Left ventricle myocardium inferior (tissue), 1 donor: Measurements from ENCODE around the gene C2orf76. TPM values are rescaled to one million over a fixed set of nuclear protein-coding genes. Genes with fewer than 3 reads are reported as not detected.

Experiments used
- DNase-seq: peaks from one replicate; pipeline ENCODE4 v3.0.0-alpha.2; 2020
- H3K27ac ChIP-seq: fragments of 200-600 bp; replicated peaks from 2 replicates; pipeline ENCODE4 v1.8.0; 2021
- H3K27me3 ChIP-seq: fragments of 200-600 bp; 2 replicates; pipeline ENCODE4 v1.8.0; 2021; ENCODE audit warnings: low read depth
- H3K36me3 ChIP-seq: fragments of 200-600 bp; 2 replicates; pipeline ENCODE4 v1.8.0; 2021
- H3K4me1 ChIP-seq: fragments of 200-600 bp; 2 replicates; pipeline ENCODE4 v1.8.0; 2021
- H3K4me3 ChIP-seq: fragments of 200-600 bp; 2 replicates; pipeline ENCODE4 v1.8.0; 2021; ENCODE audit warnings: mild to moderate bottlenecking, moderate library complexity
- H3K9me3 ChIP-seq: fragments of 200-600 bp; replicated peaks from 2 replicates; pipeline ENCODE4 v1.8.0; 2021
- intact Hi-C: fragments of 100-400 bp; cut with micrococcal nuclease; formaldehyde crosslinking; loops from one replicate; pipeline ENCODE4 v1.11.0; 2022
- total RNA-seq: library from RNA; stranded (reverse); fragmentation: NEBNext Ultra II Directional; extraction: Animal tissue kit (Norgen Biotek cat#: 25700); gene quantifications from one replicate; pipeline ENCODE4 v1.2.1, GENCODE V29; 2021
- TF ChIP-seq, protein P1 (sequence below): fragments of 200-600 bp; IDR thresholded peaks from 2 replicates; pipeline ENCODE4 v1.8.0; 2021; ENCODE audit warnings: antibody characterized with exemption, mild to moderate bottlenecking, borderline replicate concordance
- donor health status: DM: no; HTN: yes; CAD: no; lungs with severe emphysema.

The C2orf76 gene
- total RNA-seq, 1 donor from 2014 or later = 7.3 TPM

DNA sequence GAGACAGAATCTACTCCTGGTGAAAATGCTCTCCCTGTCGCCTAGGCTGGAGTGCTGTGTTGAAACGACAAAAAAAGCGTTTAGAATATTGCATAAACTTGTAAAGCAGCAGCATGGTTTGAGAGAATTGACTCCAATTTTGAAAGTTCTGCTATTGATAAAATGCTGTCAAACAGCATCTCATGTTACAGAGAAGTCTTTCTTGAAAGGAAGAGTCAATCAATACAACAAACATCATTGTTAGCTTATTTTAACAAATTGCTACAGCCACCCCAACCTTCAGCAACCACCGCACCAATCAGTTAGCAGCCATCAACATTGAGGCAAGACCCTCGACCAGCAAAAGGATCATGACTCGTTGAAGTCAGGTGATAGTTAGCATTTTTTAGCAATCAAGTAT is 6.9 kb downstream of the C2orf76 start:
- TF ChIP-seq, protein P1, sequence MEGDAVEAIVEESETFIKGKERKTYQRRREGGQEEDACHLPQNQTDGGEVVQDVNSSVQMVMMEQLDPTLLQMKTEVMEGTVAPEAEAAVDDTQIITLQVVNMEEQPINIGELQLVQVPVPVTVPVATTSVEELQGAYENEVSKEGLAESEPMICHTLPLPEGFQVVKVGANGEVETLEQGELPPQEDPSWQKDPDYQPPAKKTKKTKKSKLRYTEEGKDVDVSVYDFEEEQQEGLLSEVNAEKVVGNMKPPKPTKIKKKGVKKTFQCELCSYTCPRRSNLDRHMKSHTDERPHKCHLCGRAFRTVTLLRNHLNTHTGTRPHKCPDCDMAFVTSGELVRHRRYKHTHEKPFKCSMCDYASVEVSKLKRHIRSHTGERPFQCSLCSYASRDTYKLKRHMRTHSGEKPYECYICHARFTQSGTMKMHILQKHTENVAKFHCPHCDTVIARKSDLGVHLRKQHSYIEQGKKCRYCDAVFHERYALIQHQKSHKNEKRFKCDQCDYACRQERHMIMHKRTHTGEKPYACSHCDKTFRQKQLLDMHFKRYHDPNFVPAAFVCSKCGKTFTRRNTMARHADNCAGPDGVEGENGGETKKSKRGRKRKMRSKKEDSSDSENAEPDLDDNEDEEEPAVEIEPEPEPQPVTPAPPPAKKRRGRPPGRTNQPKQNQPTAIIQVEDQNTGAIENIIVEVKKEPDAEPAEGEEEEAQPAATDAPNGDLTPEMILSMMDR = no peak
- H3K4me3 ChIP-seq = no peak overlapping the region
- peaks cover 48% of the 10 kb centered on the region for H3K4me1 ChIP-seq
- DNase-seq = no peak
- no peaks in the 10 kb centered on the region for H3K9me3 ChIP-seq
- no peaks in the 10 kb centered on the region for H3K27me3 ChIP-seq
- intact Hi-C loops = no loop called here
- H3K27ac ChIP-seq = no peak overlapping the region
- no peaks in the 10 kb centered on the region for H3K36me3 ChIP-seq

DNA sequence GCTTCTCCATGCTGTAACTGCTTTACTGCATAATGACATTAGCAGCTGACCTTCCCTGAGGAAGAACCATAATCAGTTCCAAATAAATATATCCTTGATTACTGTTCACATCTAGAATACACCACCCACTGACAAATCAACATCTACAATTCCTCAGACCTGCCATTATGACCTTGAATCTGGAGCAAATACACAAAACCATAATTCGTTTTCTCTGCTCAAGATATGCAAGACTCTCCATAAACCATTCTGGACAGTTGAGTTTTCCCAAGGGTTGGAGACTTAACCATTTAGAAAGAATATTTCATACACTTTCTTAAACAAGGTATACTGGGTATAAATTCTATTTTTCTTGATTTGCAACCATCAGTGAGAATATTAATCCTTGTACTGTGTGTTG is 11.8 kb downstream of the C2orf76 start:
- H3K27ac ChIP-seq = peak overlapping the region; percentile 47
- DNase-seq = no peak
- H3K4me3 ChIP-seq = no peak overlapping the region
- H3K9me3 ChIP-seq = no peaks in the 10 kb centered on the region
- intact Hi-C loops = no loop called here
- H3K4me1 ChIP-seq = peaks cover 73% of the 10 kb centered on the region
- H3K27me3 ChIP-seq = no peaks in the 10 kb centered on the region
- no peaks in the 10 kb centered on the region for H3K36me3 ChIP-seq
- TF ChIP-seq, protein P1 = no peak

DNA sequence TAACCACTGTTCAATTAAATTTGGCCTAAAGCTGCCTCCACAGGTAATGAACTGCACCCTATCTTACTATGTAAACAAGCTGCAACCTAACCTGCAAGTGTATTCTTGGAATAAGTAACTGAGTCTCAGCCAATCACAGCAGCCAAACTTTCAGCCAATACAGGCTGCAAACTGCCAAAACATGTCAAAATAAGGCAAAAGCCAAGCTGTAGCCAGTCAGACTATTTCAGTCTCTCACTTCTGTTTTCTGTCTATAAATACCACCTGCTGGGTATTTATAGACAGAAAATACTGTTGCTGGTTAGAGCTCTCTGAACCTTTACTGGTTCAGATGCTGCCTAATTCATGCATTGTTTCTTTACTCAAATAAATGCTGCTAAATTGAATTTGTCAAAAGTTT is 14.3 kb downstream of the C2orf76 start:
- Histone ChIP-seq H3K9me3 (no peaks in the 10 kb centered on the region), H3K4me3 (peak overlapping the region; percentile 32), H3K27me3 (no peaks in the 10 kb centered on the region), H3K4me1 (peaks cover 64% of the 10 kb centered on the region), H3K27ac (peak overlapping the region; percentile 75), H3K36me3 (no peaks in the 10 kb centered on the region)
- DNase-seq = no peak
- intact Hi-C loops = no loop called here
- TF ChIP-seq, protein P1 = no peak

DNA sequence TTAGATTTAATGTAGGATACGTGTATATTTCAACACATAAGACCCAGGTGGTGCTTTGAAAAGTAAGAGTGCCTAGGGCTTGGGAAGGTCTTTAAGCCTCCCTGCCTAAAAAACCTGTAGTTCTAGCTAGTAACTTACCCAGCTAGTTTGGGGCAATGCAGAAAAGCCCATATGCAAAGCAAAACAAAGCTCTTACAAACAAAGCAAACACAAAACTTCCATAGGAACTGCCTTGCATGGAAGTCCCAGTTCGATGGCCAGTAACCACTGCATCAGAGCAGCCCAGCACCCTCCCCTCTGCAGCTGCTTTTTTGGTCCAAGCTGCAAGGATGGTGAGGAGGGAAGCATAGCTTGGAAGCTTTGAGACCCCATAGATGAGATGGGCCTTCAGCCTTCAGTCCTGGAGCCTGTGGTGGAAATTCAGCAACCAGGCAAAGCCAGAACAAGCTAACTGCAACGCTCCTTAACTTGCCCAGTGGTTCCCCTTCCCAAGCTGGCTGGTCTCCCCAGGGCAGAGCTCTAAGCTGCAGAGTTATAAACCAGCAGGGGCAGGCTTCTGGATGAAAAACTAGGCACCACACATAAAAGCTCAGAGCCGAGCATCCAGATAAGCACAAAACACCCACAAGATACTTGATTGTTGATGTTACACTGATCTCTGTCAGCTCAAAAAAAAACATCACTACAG is 16.2 kb downstream of the C2orf76 start:
- no peaks in the 10 kb centered on the region for H3K36me3 ChIP-seq
- no peaks in the 10 kb centered on the region for H3K27me3 ChIP-seq
- no peak overlapping the region for H3K4me3 ChIP-seq
- intact Hi-C loops = no loop called here
- TF ChIP-seq, protein P1 = peak; percentile 32
- DNase-seq = no peak
- no peaks in the 10 kb centered on the region for H3K9me3 ChIP-seq
- H3K4me1 ChIP-seq = peaks cover 50% of the 10 kb centered on the region
- peak overlapping the region; percentile 75 for H3K27ac ChIP-seq

DNA sequence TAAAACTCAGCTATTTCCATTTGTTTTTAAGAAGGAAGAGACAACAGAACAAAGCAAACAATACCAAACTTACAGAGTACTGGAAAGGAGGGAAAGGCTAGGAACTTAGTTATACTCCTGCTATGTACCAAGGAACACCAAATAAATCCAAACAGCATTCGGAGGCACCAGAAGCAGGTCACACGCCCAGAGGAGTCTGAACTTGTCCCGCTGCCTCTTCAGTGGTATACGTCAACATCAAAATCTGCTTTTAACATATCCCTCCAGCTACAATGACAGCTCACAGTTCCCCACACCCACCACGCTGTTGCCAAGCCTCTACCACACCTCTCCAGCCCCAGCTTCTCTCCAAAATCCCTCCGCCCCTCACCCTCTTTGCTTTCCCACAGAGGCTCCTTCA is 17.3 kb downstream of the C2orf76 start:
- TF ChIP-seq, protein P1 = no peak
- Histone ChIP-seq H3K27ac (peak overlapping the region; percentile 70), H3K4me3 (no peak overlapping the region), H3K4me1 (peaks cover 39% of the 10 kb centered on the region), H3K9me3 (no peaks in the 10 kb centered on the region), H3K27me3 (no peaks in the 10 kb centered on the region), H3K36me3 (no peaks in the 10 kb centered on the region)
- intact Hi-C loops = no loop called here
- no peak for DNase-seq
